Right atrium auricular region (tissue), 2 donors: ENCODE measurements around the gene IL1R1. TPM values are rescaled to one million over a fixed set of nuclear protein-coding genes. Genes with fewer than 3 reads are reported as not detected.

Experiments used
- DNase-seq: peaks from one replicate; pipeline ENCODE4 v3.0.0-alpha.2; 2019; ENCODE audit warnings: low spot score
- H3K27ac ChIP-seq, 2 donors: fragments of 200-600 bp; sonication (generic); 1 replicate in 1 of 2; 2 replicates in 1 of 2; pipeline ENCODE4 v1.5.1; 2016 to 2019
- H3K27me3 ChIP-seq, 2 donors: fragments of 200-600 bp; sonication (generic); one replicate each; pipeline versions ENCODE4 v1.5.1 to v1.6.0; 2017 to 2019
- H3K36me3 ChIP-seq: fragments of 200-600 bp; sonication (generic); one replicate; pipeline ENCODE4 v1.5.1; 2016
- H3K4me1 ChIP-seq, 2 donors: fragments of 200-600 bp; sonication (generic); one replicate each; pipeline versions ENCODE4 v1.5.1 to v1.6.0; 2017 to 2019
- H3K4me3 ChIP-seq, 2 donors: fragments of 200-600 bp; sonication (generic); 1 replicate in 1 of 2; 2 replicates in 1 of 2; pipeline ENCODE4 v1.5.1; 2017 to 2019; ENCODE audit warnings: mild to moderate bottlenecking in 1 of 2, moderate library complexity in 1 of 2
- H3K9me3 ChIP-seq, 2 donors: fragments of 200-600 bp; sonication (generic); one replicate each; pipeline ENCODE4 v1.5.1; 2019
- CTCF ChIP-seq, 2 donors: fragments of 200-600 bp; sonication (generic); IDR thresholded peaks; one replicate each; pipeline ENCODE4 v1.5.1; 2019; ENCODE audit warnings: antibody characterized with exemption in 2 of 2
- total RNA-seq, 2 donors: library from RNA; depleted of rRNA; stranded (reverse); fragments of >200 nt; gene quantifications; one replicate each; pipeline ENCODE4 v1.1.0, GENCODE V29; 2016

Gene IL1R1
- total RNA-seq, 2 donors from 2014 or later: 28.7 to 86.2 TPM

- TF ChIP-seq CTCF (IDR thresholded peaks at IDR 0.05): no peak
- no peaks in the 10 kb centered on the region for H3K27me3 ChIP-seq
- no peaks in the 10 kb centered on the region for H3K36me3 ChIP-seq
- no peak overlapping the region for H3K4me3 ChIP-seq
- H3K27ac ChIP-seq: no peak overlapping the region
- H3K9me3 ChIP-seq: no peaks in the 10 kb centered on the region
- H3K4me1 ChIP-seq: no peaks in the 10 kb centered on the region
- no peak for DNase-seq
Observed at GRCh38 chr2:102194609-102195268, 52.2 kb downstream of the IL1R1 start.

GRCh38 chr2:102197389-102198137 lies 55.0 kb downstream of the IL1R1 start:
- no peaks in the 10 kb centered on the region for H3K9me3 ChIP-seq
- DNase-seq: no peak
- H3K4me1 ChIP-seq: no peaks in the 10 kb centered on the region
- no peak overlapping the region for H3K27ac ChIP-seq
- TF ChIP-seq CTCF (IDR thresholded peaks at IDR 0.05): no peak
- H3K27me3 ChIP-seq: no peaks in the 10 kb centered on the region
- H3K36me3 ChIP-seq: no peaks in the 10 kb centered on the region
- no peak overlapping the region for H3K4me3 ChIP-seq

- TF ChIP-seq CTCF (IDR thresholded peaks at IDR 0.05): no peak
- DNase-seq: no peak
- no peaks in the 10 kb centered on the region for H3K27me3 ChIP-seq
Observed at GRCh38 chr2:102200539-102200938, 58.0 kb downstream of the IL1R1 start.

GRCh38 chr2:102204638-102205037 lies 62.1 kb downstream of the IL1R1 start:
- Histone ChIP-seq H3K4me3 (no peak overlapping the region), H3K9me3 (peaks cover 0 to 10% of the 10 kb centered on the region in 2 donors), H3K4me1 (no peaks in the 10 kb centered on the region), H3K27me3 (no peaks in the 10 kb centered on the region), H3K36me3 (no peaks in the 10 kb centered on the region), H3K27ac (no peak overlapping the region)
- no peak for TF ChIP-seq CTCF (IDR thresholded peaks at IDR 0.05)
- no peak for DNase-seq

More at GRCh38 chr2:102200539-102200938, 58.0 kb downstream of the IL1R1 start:
- Histone ChIP-seq H3K36me3 (no peaks in the 10 kb centered on the region), H3K4me3 (no peak overlapping the region), H3K9me3 (peaks cover 0 to 10% of the 10 kb centered on the region in 2 donors), H3K4me1 (no peaks in the 10 kb centered on the region), H3K27ac (no peak overlapping the region)

GRCh38 chr2:102206666-102207341 lies 64.3 kb downstream of the IL1R1 start:
- no peaks in the 10 kb centered on the region for H3K4me1 ChIP-seq
- DNase-seq: no peak
- peaks cover 0 to 10% of the 10 kb centered on the region in 2 donors for H3K9me3 ChIP-seq
- no peaks in the 10 kb centered on the region for H3K27me3 ChIP-seq
- TF ChIP-seq CTCF (IDR thresholded peaks at IDR 0.05): no peak
- H3K27ac ChIP-seq: no peak overlapping the region
- no peaks in the 10 kb centered on the region for H3K36me3 ChIP-seq
- no peak overlapping the region for H3K4me3 ChIP-seq
